Measurements from ENCODE around the gene ATP13A1. TPM values are rescaled to one million over a fixed set of nuclear protein-coding genes. Genes with fewer than 3 reads are reported as not detected.
"Not testable (repeated sequence)": the region's sequence is repeated elsewhere in the genome, so short reads cannot be mapped to it uniquely, and the experiment has no call there.

ATP13A1 gene
- total RNA-seq, 1 experiment from 2014 or later = 41.1 TPM

GRCh38 chr19:19615086-19615485 lies 48.4 kb downstream of the ATP13A1 start:
- Histone ChIP-seq H3K27ac (peak overlapping the region; percentile 87), H2AFZ (no peak overlapping the region), H3K4me3 (no peak overlapping the region), H3K4me2 (peak overlapping the region; percentile 47), H3F3A (ENCODE audit: insufficient read depth, low read depth) (peaks cover 54% of the 10 kb centered on the region), H3K9me2 (ENCODE audit: insufficient read depth) (no peaks in the 10 kb centered on the region), H4K20me1 (ENCODE audit: insufficient read depth) (no peaks in the 10 kb centered on the region), H3K27me3 (ENCODE audit: insufficient read depth, low read depth) (no peaks in the 10 kb centered on the region), H3K9me3 (ENCODE audit: insufficient read depth, low read depth) (no peaks in the 10 kb centered on the region), H3K79me2 (ENCODE audit: low read depth) (peaks cover 21% of the 10 kb centered on the region), H3K4me1 (replicated peaks; ENCODE audit: insufficient read depth) (peaks cover 60% of the 10 kb centered on the region), H3K36me3 (ENCODE audit: low read depth) (no peaks in the 10 kb centered on the region)
- BruUV-seq (replicated peaks) = no TSS peak
- peak; percentile 53 to 91 for DNase-seq
- intact Hi-C loops (cut with micrococcal nuclease; ENCODE audit: unreplicated experiment) = no loop called here
- POLR2A ChIA-PET (ENCODE audit: unreplicated experiment) = interaction anchor here (0.6 to 0.7 kb wide), 2 partner anchors 13 to 206 kb away, joined by 5 to 7 read pairs; partner anchors contain the start of genes LPAR2 and ZNF506
- TF ChIP-seq EZH2 (IDR thresholded peaks at IDR 0.05; ENCODE audit: low read depth) = no peak
- TF ChIP-seq CTCF (conservative IDR thresholded peaks at IDR 0.05) = no peak
- CTCF ChIA-PET = no interaction called here

GRCh38 chr19:19613506-19613905 lies 50.0 kb downstream of the ATP13A1 start:
- H3K4me1 ChIP-seq (replicated peaks; ENCODE audit: insufficient read depth) = peaks cover 54% of the 10 kb centered on the region
- no peak overlapping the region for H3K4me3 ChIP-seq
- intact Hi-C loops (cut with micrococcal nuclease; ENCODE audit: unreplicated experiment) = no loop called here

GRCh38 chr19:19610376-19611202 lies 52.9 kb downstream of the ATP13A1 start:
- Histone ChIP-seq H3K4me1 (replicated peaks; ENCODE audit: insufficient read depth) (peaks cover 49% of the 10 kb centered on the region), H3K4me3 (no peak overlapping the region), H3K27ac (no peak overlapping the region), H3K9me2 (ENCODE audit: insufficient read depth) (no peaks in the 10 kb centered on the region), H3K4me2 (no peak overlapping the region), H2AFZ (no peak overlapping the region), H3K36me3 (ENCODE audit: low read depth) (no peaks in the 10 kb centered on the region), H3F3A (ENCODE audit: insufficient read depth, low read depth) (peaks cover 54% of the 10 kb centered on the region), H3K27me3 (ENCODE audit: insufficient read depth, low read depth) (no peaks in the 10 kb centered on the region), H3K9me3 (ENCODE audit: insufficient read depth, low read depth) (no peaks in the 10 kb centered on the region), H3K79me2 (ENCODE audit: low read depth) (peaks cover 11% of the 10 kb centered on the region), H4K20me1 (ENCODE audit: insufficient read depth) (no peaks in the 10 kb centered on the region)
- no TSS peak for BruUV-seq (replicated peaks)
- ChIA-PET POLR2A (ENCODE audit: unreplicated experiment) (interaction anchor here (0.5 kb wide), 1 partner anchor 35 kb away, joined by 4 read pairs; no protein-coding TSS in a partner anchor), CTCF (no interaction called here)
- peak in 1 of 2 experiments; percentile 10 for DNase-seq
- TF ChIP-seq CTCF (conservative IDR thresholded peaks at IDR 0.05) (no peak), EZH2 (IDR thresholded peaks at IDR 0.05; ENCODE audit: low read depth) (no peak)
- intact Hi-C loops (cut with micrococcal nuclease; ENCODE audit: unreplicated experiment) = no loop called here

More at GRCh38 chr19:19613506-19613905, 50.0 kb downstream of the ATP13A1 start:
- Histone ChIP-seq H3K36me3 (ENCODE audit: low read depth) (no peaks in the 10 kb centered on the region), H3K27ac (peak overlapping the region; percentile 87), H3K9me2 (ENCODE audit: insufficient read depth) (no peaks in the 10 kb centered on the region), H3K4me2 (peak overlapping the region; percentile 58), H3K9me3 (ENCODE audit: insufficient read depth, low read depth) (no peaks in the 10 kb centered on the region), H3F3A (ENCODE audit: insufficient read depth, low read depth) (peaks cover 42% of the 10 kb centered on the region), H3K79me2 (ENCODE audit: low read depth) (peaks cover 21% of the 10 kb centered on the region), H3K27me3 (ENCODE audit: insufficient read depth, low read depth) (no peaks in the 10 kb centered on the region), H4K20me1 (ENCODE audit: insufficient read depth) (no peaks in the 10 kb centered on the region), H2AFZ (no peak overlapping the region)
- ChIA-PET POLR2A (ENCODE audit: unreplicated experiment) (no interaction called here), CTCF (interaction anchor here (1.5 kb wide), 1 partner anchor 17 kb away, joined by 4 read pairs; no protein-coding TSS in a partner anchor)
- DNase-seq = peak; percentile 67 to 90
- no peak for TF ChIP-seq CTCF (conservative IDR thresholded peaks at IDR 0.05)
- no peak for TF ChIP-seq EZH2 (IDR thresholded peaks at IDR 0.05; ENCODE audit: low read depth)
- no TSS peak for BruUV-seq (replicated peaks)

GRCh38 chr19:19606686-19607085 lies 56.8 kb downstream of the ATP13A1 start:
- intact Hi-C loops (cut with micrococcal nuclease; ENCODE audit: unreplicated experiment) = loop anchor here (1.0 kb wide), 2 partner anchors 11 to 15 kb away; no protein-coding TSS in a partner anchor
- not testable (repeated sequence) for H4K20me1 ChIP-seq (ENCODE audit: insufficient read depth); H3K79me2 ChIP-seq (ENCODE audit: low read depth); H3K27me3 ChIP-seq (ENCODE audit: insufficient read depth, low read depth); H3K9me2 ChIP-seq (ENCODE audit: insufficient read depth); H3K36me3 ChIP-seq (ENCODE audit: low read depth); H2AFZ ChIP-seq; BruUV-seq (replicated peaks); H3K9me3 ChIP-seq (ENCODE audit: insufficient read depth, low read depth)
- CTCF ChIA-PET = interaction anchor here (0.5 kb wide), 1 partner anchor 59 kb away, joined by 3 read pairs; no protein-coding TSS in a partner anchor
- peaks cover 41% of the 10 kb centered on the region for H3K4me1 ChIP-seq (replicated peaks; ENCODE audit: insufficient read depth)
- H3F3A ChIP-seq (ENCODE audit: insufficient read depth, low read depth) = peaks cover 41% of the 10 kb centered on the region
- peak in 1 of 2 experiments; percentile 32 for DNase-seq
- 0 out of 2 replicates have a peak overlapping the region, but pooled peaks have one; percentile 6 for H3K4me3 ChIP-seq
- peak overlapping the region; percentile 66 for H3K4me2 ChIP-seq
- peak overlapping the region; percentile 76 for H3K27ac ChIP-seq
- POLR2A ChIA-PET (ENCODE audit: unreplicated experiment) = interaction anchor here (0.6 to 0.7 kb wide), 3 partner anchors 11 to 345 kb away, joined by 3 to 5 read pairs (median 3); no protein-coding TSS in a partner anchor
